Kidney epithelial cell (primary cell): Measurements from ENCODE around the gene ENPP3. TPM values are rescaled to one million over a fixed set of nuclear protein-coding genes. Genes with fewer than 3 reads are reported as not detected.
"Not testable (repeated sequence)": the region's sequence is repeated elsewhere in the genome, so short reads cannot be mapped to it uniquely, and the experiment has no call there.

ENCODE experiments used
- DNase-seq: peaks from one replicate; pipeline ENCODE4 v3.0.0-alpha.2; 2010; ENCODE audit warnings: low read depth
- H3K27me3 ChIP-seq: 2 replicates; pipeline ENCODE4 v1.6.0; 2011; ENCODE audit warnings: low read length; ENCODE audit not compliant: control insufficient read depth, insufficient read depth
- H3K36me3 ChIP-seq: 2 replicates; pipeline ENCODE4 v1.5.1; 2011; ENCODE audit warnings: low read length; ENCODE audit not compliant: control insufficient read depth, insufficient read depth
- H3K4me3 ChIP-seq: 2 replicates; pipeline ENCODE4 v1.5.1; 2011; ENCODE audit warnings: low read depth, mild to moderate bottlenecking, control low read depth, low read length
- total RNA-seq: library from RNA; depleted of rRNA; stranded (reverse); fragments of >200 nt; gene quantifications from 2 replicates; pipeline ENCODE4 v1.2.3, GENCODE V29; 2015
- TF ChIP-seq, protein P1 (sequence below): IDR thresholded peaks from 2 replicates; pipeline ENCODE4 v1.5.1; 2011; ENCODE audit warnings: mild to moderate bottlenecking, moderate library complexity, low read length, control low read depth, inconsistent platforms; ENCODE audit not compliant: insufficient read depth, poor library complexity, severe bottlenecking

ENPP3 gene
- total RNA-seq, 1 donor from 2014 or later, result not detected

DNA sequence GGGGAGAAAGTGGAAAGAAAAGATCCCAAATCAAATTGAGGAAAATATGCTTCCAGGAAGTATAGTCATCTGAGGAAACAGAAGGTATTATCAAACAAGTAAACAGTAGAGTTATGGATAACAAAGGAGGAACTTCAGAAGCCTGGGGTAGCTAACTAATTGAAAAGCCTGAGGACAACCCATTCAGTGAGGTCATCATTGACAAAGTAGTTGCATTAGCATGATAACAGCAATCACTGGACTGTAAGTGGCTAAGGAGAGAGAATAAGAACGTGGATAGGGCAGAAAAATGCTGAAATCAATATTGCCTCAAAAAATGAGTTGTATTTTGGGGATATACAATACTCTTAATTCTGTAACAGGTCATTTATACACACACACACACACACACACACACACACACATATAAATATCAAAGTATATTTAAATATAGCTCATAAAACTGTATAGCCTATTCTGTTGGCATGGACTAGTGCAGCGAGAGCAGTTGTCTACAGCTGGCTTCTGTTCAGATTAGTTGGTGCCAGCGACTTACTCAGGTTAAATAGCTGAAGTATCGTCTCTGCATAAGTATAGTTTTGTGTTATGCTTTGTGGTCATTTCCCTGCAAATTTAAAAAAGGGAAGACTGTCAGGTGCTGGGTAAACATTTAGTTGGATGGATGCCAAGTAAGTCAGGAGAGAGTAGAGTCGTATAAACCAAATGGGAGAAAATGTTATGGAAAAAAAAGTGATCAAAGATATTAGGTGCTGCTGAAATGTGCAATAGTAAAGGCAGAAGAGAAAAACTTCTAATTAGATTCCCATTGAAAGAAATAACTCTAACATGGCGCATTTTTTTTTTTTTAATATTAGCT is 107.6 kb downstream of the ENPP3 start:
- Histone ChIP-seq H3K4me3 (no peak overlapping the region), H3K36me3 (no peaks in the 10 kb centered on the region), H3K27me3 (no peaks in the 10 kb centered on the region)
- TF ChIP-seq, protein P1, sequence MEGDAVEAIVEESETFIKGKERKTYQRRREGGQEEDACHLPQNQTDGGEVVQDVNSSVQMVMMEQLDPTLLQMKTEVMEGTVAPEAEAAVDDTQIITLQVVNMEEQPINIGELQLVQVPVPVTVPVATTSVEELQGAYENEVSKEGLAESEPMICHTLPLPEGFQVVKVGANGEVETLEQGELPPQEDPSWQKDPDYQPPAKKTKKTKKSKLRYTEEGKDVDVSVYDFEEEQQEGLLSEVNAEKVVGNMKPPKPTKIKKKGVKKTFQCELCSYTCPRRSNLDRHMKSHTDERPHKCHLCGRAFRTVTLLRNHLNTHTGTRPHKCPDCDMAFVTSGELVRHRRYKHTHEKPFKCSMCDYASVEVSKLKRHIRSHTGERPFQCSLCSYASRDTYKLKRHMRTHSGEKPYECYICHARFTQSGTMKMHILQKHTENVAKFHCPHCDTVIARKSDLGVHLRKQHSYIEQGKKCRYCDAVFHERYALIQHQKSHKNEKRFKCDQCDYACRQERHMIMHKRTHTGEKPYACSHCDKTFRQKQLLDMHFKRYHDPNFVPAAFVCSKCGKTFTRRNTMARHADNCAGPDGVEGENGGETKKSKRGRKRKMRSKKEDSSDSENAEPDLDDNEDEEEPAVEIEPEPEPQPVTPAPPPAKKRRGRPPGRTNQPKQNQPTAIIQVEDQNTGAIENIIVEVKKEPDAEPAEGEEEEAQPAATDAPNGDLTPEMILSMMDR, result no peak
- no peak for DNase-seq

DNA sequence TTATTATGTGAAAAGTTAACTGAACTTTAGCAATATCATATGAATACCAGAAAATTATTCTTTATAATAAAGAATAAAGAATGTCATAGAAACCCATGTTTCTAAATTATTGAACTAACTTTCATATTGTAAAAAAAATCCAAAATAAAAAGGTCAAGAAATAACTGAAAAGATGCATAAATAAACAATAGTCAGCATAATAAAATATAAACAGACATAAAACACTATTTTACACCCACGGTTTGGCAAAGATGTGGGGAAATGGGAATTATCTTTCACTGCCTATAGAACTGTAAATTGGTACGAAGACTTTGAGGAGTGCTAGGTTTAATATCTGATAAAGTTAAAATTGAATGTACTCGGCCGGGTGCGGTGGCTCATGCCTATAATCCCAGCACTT is 108.4 kb downstream of the ENPP3 start:
- H3K4me3 ChIP-seq, result no peak overlapping the region
- TF ChIP-seq, protein P1, result no peak
- H3K27me3 ChIP-seq, result no peaks in the 10 kb centered on the region
- DNase-seq, result no peak
- H3K36me3 ChIP-seq, result no peaks in the 10 kb centered on the region

DNA sequence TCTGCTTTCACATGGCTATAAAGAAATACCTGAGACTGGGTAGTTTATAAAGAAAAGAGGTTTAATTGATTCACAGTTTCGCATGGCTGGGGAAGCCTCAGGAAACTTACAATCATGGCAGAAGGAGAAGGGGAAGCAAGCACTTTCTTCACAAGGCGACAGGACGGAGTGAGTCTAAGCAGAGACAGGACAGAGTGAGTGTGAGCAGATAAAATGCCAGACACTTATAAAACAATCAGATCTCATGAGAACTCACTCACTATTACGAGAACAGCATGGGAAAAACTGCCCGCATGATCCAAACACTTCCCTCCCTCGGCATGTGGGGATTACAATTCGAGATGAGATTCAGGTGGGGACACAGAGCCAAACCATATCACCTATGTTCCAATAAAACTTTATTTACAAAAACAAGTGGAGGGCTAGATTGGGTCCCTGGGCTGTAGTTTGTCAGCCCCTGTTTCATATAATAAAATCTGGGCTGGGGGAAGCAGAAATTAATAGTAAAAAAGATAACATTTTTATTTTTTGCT is 110.8 kb downstream of the ENPP3 start:
- Histone ChIP-seq H3K36me3 (no peaks in the 10 kb centered on the region), H3K27me3 (no peaks in the 10 kb centered on the region), H3K4me3 (no peak overlapping the region)
- no peak for DNase-seq
- TF ChIP-seq, protein P1, result no peak

GRCh38 chr6:131749023-131749422 is 111.9 kb downstream of the ENPP3 start:
- DNase-seq, result no peak
- TF ChIP-seq, protein P1, result no peak
- no peaks in the 10 kb centered on the region for H3K27me3 ChIP-seq
- no peaks in the 10 kb centered on the region for H3K36me3 ChIP-seq
- H3K4me3 ChIP-seq, result no peak overlapping the region

DNA sequence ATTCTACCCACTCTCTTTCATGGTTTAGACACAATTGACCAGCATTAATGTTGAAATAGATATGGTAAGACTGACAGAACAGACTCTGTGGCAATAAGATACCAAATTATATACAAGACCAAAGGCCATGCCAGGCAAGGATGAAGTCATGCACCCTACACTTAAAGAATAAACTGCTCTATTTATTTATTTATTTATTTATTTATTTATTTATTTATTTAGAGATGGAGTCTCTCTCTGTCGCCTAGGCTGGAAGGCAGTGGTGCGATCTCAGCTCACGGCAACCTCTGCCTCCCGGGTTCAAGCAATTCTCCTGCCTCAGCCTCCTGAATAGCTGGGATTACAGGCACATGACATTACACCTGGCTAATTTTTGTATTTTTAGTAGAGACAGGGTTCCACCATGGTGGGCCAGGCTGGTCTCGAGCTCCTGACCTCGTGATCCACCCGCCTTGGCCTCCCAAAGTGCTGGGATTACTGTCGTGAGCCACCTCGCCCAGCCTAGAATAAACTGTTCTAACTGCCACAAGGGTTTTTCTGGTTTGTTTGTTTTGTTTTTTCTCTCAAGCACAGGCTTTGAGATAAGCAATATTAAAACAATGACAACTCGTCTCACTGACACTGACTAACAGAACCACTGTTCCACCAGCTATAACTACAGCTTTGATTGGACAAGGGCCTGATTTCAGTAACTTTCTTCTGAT is 114.1 kb downstream of the ENPP3 start:
- not testable (repeated sequence) for DNase-seq, H3K4me3 ChIP-seq, H3K27me3 ChIP-seq, H3K36me3 ChIP-seq

DNA sequence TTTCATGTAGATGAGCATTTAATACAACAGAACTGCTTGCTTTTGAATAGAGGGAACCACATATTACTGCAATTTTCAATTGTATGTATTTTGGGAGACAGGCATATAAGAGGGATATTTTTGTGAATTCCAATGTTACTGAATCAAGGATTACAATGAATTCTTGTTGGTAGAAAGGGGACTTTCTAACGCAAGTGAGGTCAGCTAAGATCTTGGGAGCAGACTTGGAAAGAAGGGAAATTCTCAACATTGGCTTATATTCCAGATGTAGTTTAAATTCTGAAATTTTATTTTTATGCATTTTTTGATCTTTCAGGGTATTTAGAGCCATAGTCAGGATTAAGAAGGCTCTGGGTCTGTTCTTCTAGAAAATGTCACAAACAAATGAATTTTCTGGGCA is 117.0 kb downstream of the ENPP3 start:
- Histone ChIP-seq H3K36me3 (no peaks in the 10 kb centered on the region), H3K27me3 (no peaks in the 10 kb centered on the region), H3K4me3 (no peak overlapping the region)
- TF ChIP-seq, protein P1, result no peak
- no peak for DNase-seq
